HL-60 (cell line): ENCODE data around the gene HMGN3.

Experiments used
- DNase-seq, 2 experiments: peaks; one replicate each; pipeline ENCODE4 v3.0.0-alpha.2; 2010 to 2020; ENCODE audit warnings: low read depth in 1 of 2, low spot score in 1 of 2
- H3K27ac ChIP-seq: fragments of 250-450 bp; sonication (Bioruptor Pico); replicated peaks from 2 replicates; pipeline ENCODE4 v1.5.1; 2020; ENCODE audit warnings: mild to moderate bottlenecking, moderate library complexity
- H3K27me3 ChIP-seq: fragments of 250-450 bp; sonication (Bioruptor Pico); 2 replicates; pipeline ENCODE4 v1.5.1; 2021; ENCODE audit warnings: mild to moderate bottlenecking, moderate library complexity; ENCODE audit not compliant: insufficient read depth, poor library complexity, severe bottlenecking
- H3K4me3 ChIP-seq: replicated peaks from 2 replicates; pipeline ENCODE4 v1.5.1; 2011; ENCODE audit warnings: mild to moderate bottlenecking, control low read depth, low read length; ENCODE audit not compliant: insufficient read depth
- CTCF ChIP-seq: IDR thresholded peaks from one replicate; pipeline ENCODE4 v1.5.1; 2011; ENCODE audit warnings: low read length, control low read depth, inconsistent platforms; ENCODE audit not compliant: insufficient read depth
- GABPA ChIP-seq: IDR thresholded peaks from 2 replicates; pipeline ENCODE4 v1.6.1; 2012; ENCODE audit warnings: low read depth
- POLR2AphosphoS5 ChIP-seq: IDR thresholded peaks from 2 replicates; pipeline ENCODE4 v1.6.1; 2012; ENCODE audit warnings: low read depth
- REST ChIP-seq: IDR thresholded peaks from 2 replicates; pipeline ENCODE4 v1.6.1; 2012; ENCODE audit warnings: low read depth; ENCODE audit not compliant: insufficient replicate concordance
- SPI1 ChIP-seq: IDR thresholded peaks from 2 replicates; pipeline ENCODE4 v1.6.1; 2012; ENCODE audit warnings: low read depth, mild to moderate bottlenecking, borderline replicate concordance

HMGN3 gene

GRCh38 chr6:79193971-79194370 is 40.5 kb downstream of the HMGN3 start:
- no peak for DNase-seq
- H3K27me3 ChIP-seq, result no peaks in the 10 kb centered on the region
- no peak overlapping the region for H3K27ac ChIP-seq
- no peak overlapping the region for H3K4me3 ChIP-seq
- TF ChIP-seq REST (no peak), CTCF (no peak), GABPA (no peak), POLR2AphosphoS5 (no peak)

GRCh38 chr6:79189760-79190350 is 44.6 kb downstream of the HMGN3 start:
- no peaks in the 10 kb centered on the region for H3K27me3 ChIP-seq
- no peak for DNase-seq
- H3K4me3 ChIP-seq, result no peak overlapping the region
- TF ChIP-seq REST, result no peak
- no peak for TF ChIP-seq CTCF
- TF ChIP-seq POLR2AphosphoS5, result no peak
- TF ChIP-seq SPI1, result no peak
- TF ChIP-seq GABPA, result no peak
- no peak overlapping the region for H3K27ac ChIP-seq

- Histone ChIP-seq H3K27me3 (no peaks in the 10 kb centered on the region), H3K27ac (no peak overlapping the region), H3K4me3 (no peak overlapping the region)
- no peak for TF ChIP-seq REST
- TF ChIP-seq CTCF, result no peak
- TF ChIP-seq SPI1, result no peak
- no peak for TF ChIP-seq POLR2AphosphoS5
- TF ChIP-seq GABPA, result no peak
- no peak for DNase-seq
These were observed 45.5 kb downstream of the HMGN3 start for GRCh38 chr6:79188885-79189480.
